GM18868 (cell line): Measurements from ENCODE around the gene TUBB6.

Experiments used
- ATAC-seq: cut with Tn5 transposase; IDR thresholded peaks from one replicate; pipeline ENCODE4 v1.9.1; 2021; ENCODE audit warnings: mild to moderate bottlenecking, moderate library complexity; ENCODE audit not compliant: unreplicated experiment

Gene TUBB6

GRCh38 chr18:12307701-12308385 is at the start of gene TUBB6:
TSS of gene TUBB6 (plus strand) at chr18:12308241. CDS start at chr18:12308293, 52 bp downstream.
- ATAC-seq = peak; percentile 66

- no peak for ATAC-seq
Observed at GRCh38 chr18:12258719-12259705, 49.0 kb upstream of the TUBB6 start.

DNA sequence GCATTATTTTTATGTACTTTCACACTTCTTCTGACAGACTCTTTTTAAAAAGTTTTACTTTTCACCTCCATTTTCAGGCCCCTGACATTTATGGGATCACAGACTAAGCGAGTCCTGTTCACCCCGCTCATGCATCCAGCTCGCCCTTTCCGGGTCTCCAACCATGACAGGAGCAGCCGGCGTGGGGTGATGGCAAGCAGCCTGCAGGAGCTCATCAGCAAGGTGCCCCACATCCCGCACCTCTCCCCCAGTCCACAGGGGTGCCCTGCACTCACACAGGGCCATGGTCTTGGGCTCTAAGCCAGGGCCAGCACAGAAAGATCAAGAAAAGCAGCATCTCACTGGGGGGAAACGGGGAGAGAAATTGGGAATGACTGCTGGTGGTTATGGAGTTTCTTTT is 45.3 kb upstream of the TUBB6 start:
- ATAC-seq = no peak

DNA sequence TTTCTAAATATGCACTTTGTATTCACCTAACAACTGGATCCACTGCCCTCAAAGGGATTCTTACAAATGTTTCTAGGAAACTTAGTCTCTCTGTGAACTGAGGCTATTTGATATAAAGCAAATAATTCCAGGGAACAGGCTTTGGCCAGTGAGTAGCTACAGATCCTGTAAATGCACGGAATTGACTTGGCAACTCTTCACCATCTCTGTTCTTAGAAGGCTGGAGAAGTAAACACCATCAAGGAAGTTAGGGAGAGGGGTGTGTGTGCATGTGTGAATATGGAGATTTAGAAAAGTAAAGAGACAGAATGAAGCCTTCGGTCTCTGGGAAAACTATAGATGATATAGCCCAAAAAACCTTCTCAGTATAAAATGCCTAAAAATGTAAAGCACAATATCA is 43.2 kb upstream of the TUBB6 start:
- ATAC-seq = no peak

DNA sequence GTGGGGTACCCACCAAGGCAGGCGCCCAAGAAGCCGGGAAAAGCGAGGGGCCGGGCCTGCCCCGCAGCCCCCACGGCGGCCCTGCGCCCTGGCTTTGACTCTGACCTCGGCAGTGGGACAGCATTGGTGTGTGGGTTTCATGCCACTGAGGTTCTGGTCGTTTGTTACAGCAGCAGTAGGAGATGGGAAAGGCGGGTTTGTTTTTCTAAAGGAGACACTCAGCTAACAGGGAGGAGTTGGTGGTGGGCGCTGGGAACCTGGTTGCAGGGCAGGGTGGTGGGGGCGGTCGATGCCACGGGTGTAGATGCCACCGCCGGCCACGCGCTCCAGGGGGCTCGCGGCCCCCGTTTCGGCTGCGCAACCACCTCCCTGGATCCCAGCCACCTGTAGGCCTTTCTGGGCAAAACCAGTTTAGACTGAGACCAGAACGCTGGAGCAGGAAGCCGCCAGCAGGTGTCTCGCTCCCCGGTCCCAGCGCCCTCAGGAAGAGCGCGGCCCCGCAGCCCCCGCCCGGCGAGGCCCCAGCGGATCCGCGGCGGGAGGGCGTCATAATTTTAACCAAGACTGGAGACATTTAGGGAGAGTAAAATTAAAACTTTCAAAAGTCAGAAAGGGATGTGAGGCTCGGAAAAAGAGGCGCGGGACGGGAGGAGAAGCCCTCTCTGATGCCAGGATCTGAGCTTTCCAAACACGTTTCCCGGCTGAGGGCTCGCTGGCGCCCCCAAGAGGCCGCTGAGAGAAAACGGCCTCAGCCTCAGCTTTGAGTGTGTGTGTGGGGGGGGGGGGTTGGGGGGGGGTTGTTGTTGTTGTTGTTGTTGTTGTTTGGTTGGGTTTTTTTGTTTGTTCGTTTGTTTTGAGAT is 36.4 kb upstream of the TUBB6 start:
- peak; percentile 86 for ATAC-seq

DNA sequence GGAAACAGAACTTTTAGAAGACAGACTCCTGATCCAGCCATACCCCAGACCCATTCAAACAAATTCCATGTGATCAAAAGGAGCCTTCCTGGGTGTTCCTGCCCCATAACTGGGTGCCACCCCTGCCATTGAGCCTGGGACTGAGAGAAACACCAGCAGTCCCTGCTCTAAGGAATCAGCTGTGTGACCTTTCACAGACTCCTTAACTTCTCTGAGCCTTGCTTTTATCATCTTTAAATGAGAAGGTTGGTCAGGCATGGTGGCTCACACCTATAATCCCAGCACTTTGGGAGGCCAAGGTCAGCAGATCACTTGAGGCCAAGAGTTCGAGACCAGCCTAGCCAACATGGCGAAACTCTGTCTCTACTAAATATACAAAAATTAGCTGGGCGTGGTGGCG is 33.2 kb upstream of the TUBB6 start:
- no peak for ATAC-seq

DNA sequence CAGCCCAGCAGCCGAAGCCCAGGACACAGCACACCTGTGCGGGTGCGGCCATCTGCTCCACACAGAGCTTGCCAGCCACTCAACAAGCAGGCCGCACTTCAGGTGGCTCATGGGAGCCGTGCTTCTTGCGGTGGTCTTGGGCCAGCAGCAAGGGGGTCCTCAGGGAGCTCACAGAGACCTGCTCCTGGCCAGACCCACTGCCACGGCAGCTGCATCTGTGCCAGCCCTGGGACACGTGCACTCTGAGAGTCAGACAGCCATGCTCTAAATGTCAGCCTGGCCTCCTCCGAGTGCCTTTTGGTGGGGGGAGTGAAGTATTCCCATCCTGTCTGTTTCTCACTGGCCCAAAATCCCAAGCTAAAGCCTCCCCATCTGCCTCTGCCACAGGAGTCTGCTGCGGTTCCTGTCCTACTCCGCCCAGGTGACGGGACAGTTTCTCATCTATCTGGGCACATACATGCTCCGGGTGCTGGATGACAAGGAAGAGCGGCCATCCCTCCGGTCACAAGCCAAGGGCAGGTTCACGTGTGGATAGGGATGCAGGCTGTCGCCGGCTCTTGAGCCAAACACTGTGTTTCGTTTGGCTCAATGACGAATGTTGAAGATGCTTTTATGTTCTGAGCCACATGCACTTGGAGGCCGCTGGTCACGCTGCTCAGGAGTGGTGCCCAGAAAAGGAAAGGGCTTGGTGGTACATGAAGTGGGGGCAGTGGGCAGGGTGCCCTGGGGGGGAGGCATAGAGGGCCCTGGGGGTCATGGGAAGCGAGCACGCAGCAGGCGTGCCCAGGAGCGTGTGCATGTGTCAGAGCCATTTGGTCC is 31.1 kb upstream of the TUBB6 start:
- ATAC-seq = no peak

GRCh38 chr18:12278215-12278671 is 29.8 kb upstream of the TUBB6 start:
- ATAC-seq = no peak

DNA sequence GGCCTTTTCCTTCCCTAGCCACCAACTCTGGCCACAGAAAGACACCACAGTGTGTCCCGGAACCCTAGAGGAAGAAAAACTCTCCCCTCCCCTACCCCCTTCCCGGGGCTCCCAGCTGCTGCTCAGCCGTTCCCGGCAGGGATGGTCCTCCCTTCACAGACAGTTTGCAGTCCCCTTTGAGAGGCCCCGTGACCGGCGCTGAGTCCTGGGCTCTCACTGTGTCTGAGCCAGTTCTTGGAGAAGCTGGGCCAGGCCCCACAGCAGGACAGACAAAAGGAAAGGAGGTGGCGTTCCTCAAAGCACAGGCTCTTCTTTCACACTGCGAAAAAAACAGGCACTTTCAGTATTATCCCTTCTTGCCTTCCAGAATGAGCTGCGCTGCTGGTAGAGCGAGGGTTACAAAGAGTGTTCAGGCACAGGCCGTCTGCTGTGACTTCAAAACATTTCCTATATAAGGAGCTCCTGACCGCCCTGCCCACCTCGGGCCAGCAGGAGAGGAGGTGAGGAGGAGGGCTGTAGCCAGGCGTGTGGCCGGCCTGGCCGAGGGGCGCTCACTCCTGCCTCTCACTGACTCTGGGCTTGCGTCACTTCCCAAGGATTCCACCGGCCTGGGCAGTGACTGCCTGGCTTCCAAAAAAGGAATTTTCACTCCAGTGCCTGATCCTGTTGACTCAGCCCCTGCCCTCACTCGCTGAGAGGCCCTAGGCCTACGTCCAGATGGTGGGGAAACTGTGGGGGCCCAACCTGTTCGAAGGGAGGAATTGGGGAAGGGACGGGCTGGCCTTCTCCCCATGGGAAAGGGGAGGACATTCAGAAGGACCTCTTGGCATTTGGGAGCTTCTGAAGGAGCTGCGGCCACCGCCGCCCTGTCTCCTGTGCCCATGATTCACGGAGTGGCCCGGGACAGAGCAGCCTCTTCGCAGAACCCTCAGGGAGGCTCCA is 29.0 kb upstream of the TUBB6 start:
- ATAC-seq = no peak

DNA sequence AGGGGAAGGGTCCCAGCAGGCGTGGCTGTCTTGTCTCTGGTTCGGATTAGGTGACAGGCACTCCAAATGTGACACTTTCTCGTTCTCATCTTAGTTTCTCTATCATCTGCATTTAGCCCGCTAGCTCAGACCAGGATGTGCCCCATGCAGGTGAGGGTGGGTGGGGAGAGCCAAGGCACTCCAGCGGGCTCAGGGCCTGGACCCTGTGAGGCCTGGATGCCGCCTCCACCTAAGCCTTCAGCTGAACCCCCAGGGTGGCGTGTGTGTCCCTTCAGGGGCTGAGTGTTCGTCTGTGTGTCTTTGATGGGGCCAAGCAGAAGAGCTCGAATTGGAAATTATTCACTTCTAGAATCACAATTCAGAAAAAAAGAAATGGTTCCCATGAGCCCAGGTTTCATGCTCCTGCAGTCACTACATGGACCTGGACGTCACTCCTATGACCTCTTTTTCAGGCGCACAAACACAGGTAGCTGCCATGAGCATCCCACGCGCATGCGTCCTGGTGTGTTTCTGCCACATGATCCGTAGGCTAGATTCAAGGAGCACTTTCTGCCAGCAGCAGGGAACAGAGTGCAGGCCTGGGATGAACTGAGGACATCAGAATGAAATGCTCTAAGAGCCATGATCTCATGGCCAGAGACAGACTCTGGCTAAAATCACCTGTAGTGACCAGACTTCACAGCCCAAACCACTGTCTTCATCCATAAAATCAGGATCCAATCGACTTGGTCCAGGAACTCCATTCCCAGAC is 28.1 kb upstream of the TUBB6 start:
- ATAC-seq = no peak

DNA sequence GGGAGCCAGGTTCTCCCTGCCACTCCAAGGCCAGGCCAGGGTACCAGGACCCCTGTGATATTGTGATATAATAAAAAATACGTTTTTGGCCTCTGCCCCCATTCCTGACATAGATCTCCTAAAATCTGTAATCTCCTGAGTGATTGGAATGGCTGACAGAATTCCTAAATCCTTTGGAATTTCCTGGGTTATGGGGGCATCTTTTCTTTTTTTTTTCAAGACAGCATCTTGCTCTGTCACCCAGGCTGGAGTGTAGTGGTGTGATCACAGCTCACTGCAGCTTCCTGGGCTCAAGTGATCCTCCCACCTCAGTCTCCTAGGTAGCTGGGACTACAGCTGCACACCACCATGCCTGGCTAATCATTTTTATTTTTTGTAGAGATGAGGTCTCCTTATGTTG is 26.2 kb upstream of the TUBB6 start:
- ATAC-seq = no peak

DNA sequence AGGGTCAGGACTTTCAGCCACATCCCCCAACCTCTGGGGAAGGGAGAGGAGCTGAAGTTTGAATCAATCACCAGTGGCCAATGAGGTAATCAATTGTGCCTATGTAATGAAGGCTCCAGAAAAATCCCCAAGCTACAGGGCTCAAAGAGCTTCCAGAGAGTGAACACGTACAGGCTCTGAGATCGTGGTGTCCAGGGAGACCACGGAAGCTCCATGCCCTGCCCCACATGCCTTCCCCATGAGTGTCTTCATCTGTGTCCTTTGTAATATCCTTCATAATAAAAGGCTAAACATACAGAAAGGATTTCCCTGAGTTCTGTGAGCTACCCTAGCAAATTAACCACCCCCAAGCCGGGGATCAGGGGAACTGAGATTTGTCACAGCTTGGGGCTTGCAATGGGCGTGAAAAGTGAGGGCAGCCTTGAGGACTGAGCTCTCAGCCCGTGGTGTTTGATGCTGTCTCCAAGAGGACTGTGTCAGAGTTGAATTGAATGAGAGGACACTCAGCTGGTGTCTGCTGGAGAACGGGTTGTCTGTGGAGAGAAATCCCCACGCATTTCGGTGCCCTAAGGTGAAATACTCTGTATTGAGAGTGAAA is 25.5 kb upstream of the TUBB6 start:
- ATAC-seq = no peak

DNA sequence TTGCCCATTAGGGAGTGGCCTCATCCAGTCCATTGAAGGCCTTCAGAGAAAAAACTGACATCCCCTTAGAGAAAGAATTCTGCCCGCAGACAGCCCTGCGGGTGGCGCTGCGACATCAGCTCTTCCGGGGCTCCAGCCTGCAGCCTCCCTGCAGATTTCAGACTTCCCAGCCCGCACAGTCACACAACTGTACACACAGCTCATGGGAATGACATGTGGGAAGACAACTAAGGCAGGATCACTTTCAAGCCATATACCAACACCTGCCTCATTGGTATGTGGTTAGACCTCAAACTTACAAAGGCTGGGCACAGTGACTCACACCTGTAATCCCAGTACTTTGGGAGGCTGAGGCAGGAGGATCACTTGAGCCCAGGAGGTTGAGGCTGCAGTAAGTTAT is 24.8 kb upstream of the TUBB6 start:
- no peak for ATAC-seq

- no peak for ATAC-seq
Observed at GRCh38 chr18:12283666-12284065, 24.4 kb upstream of the TUBB6 start.

- ATAC-seq = no peak
Observed at GRCh38 chr18:12287131-12287681, 20.8 kb upstream of the TUBB6 start.

DNA sequence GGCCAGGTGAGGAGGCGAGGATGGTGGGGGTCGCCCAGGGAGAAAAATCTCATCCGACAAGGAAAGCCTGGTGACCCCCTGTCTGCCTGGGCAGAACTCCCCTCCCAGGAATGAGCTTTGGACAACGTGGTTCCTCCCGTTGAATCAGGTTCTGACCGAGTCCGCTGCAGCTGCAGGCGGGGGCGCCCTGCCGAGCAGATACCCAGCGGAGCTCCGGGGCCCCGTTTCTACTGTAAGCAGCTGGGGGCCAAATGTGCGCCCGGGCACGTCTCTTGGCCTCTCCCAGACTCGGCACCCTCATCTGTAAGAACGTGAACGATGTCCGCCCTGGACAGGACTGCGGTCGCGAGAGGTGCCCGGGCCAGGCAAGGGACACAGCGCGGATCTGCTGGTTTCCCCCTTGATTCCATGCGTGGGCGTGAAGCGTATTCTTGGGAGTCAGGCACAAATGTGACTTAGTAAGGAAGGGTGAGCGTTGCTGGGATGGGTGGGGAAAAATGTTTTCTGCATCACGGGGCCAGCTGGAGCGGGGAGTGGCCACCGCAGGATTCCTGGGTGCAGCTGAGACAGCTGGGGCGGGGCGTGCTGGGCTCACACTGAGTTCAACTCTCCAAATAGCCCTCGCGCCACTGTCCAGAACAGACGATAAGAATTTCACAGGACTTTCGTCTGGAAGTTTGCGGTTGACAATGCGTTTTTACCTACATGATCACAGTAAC is 20.2 kb upstream of the TUBB6 start:
- no peak for ATAC-seq

DNA sequence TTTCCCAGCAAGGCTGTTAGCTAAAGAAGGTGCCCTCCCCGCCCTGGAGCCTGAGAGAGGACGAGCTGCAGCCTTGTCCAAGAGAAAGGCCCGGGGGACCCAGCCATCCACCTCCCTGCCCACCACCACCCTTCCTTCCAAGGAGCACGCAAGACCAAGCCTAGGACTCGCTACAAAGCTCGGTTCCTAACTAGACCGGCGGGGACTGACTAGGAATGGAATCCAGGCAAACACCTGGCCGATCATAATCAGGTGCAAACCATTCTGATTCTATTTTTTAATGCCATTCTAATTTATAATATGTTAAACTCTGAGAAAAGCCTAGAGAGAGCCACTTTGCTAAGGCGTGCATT is 19.7 kb upstream of the TUBB6 start:
- ATAC-seq = no peak
